SH-SY5Y (cell line): Measurements from ENCODE around the gene XKRX.

Source experiments
- GATA2 ChIP-seq: IDR thresholded peaks from 2 replicates; pipeline ENCODE4 v1.6.1; 2011; ENCODE audit warnings: mild to moderate bottlenecking, low read depth, low read length
- GATA3 ChIP-seq: IDR thresholded peaks from 2 replicates; pipeline ENCODE4 v1.6.1; 2011; ENCODE audit warnings: low read depth, mild to moderate bottlenecking, low read length, moderate library complexity

DNA sequence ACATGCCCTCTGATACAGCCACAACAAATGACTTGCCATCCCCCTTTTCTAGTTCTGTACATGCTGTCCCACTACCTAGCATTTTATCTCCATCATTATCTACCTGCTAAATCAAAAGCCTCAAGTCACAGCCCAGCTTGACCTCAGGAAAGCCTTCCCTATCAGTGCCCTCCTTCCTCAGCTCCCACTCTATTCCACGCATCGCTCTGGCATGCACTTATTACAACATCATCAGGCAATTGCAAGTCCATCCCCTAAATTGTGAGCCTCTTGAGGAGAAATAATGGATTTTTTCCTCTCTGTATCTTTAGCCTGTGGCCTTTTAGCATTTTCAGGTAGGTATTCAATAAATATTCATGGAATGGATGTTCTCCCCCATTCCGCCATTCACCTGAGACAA is 46.5 kb upstream of the XKRX start:
- no peak for TF ChIP-seq GATA3
- TF ChIP-seq GATA2, result no peak
